ENCODE results near the gene SELENOF. TPM values are rescaled to one million over a fixed set of nuclear protein-coding genes. Genes with fewer than 3 reads are reported as not detected.

The SELENOF gene
- total and polyA plus RNA-seq, 2 donors from 2014 or later, result 207 to 239 TPM

GRCh38 chr1:86942042-86942441, 28.1 kb upstream of the SELENOF start:
- FAIRE-seq, result no peak

GRCh38 chr1:86940599-86940998, 26.7 kb upstream of the SELENOF start:
- H3K4me1 ChIP-seq (ENCODE audit: control insufficient read depth in 2 of 3, insufficient read depth in 2 of 3, low read depth in 1 of 3, low read length in 3 of 3), result no peaks in the 10 kb centered on the region
- H3K27me3 ChIP-seq (ENCODE audit: control insufficient read depth, insufficient read depth, low read length), result no peaks in the 10 kb centered on the region
- H3K4me3 ChIP-seq (ENCODE audit: low read length in 3 of 3), result no peak overlapping the region
- DNase-seq (no peak), FAIRE-seq (no peak)
- no peaks in the 10 kb centered on the region for H3K9me3 ChIP-seq (ENCODE audit: control insufficient read depth in 2 of 3, insufficient read depth in 1 of 3, low read length in 3 of 3)
- H3K36me3 ChIP-seq (ENCODE audit: control insufficient read depth in 2 of 3, insufficient read depth in 3 of 3, low read length in 3 of 3), result no peaks in the 10 kb centered on the region
- intact Hi-C loops (cut with DNase I), result no loop called here
- no peak overlapping the region for H3K27ac ChIP-seq (ENCODE audit: low read depth in 2 of 2, low read length in 2 of 2)
- H3K9ac ChIP-seq (ENCODE audit: low read length in 3 of 3), result no peak overlapping the region
- TF ChIP-seq CTCF (IDR thresholded peaks at IDR 0.05; ENCODE audit: borderline replicate concordance, extremely low read depth, insufficient read depth), result no peak

More at GRCh38 chr1:86942042-86942441, 28.1 kb upstream of the SELENOF start:
- H3K9me3 ChIP-seq (ENCODE audit: control insufficient read depth in 2 of 3, insufficient read depth in 1 of 3, low read length in 3 of 3), result no peaks in the 10 kb centered on the region
- no peak overlapping the region for H3K4me3 ChIP-seq (ENCODE audit: low read length in 3 of 3)
- no peaks in the 10 kb centered on the region for H3K36me3 ChIP-seq (ENCODE audit: control insufficient read depth in 2 of 3, insufficient read depth in 3 of 3, low read length in 3 of 3)
- no peaks in the 10 kb centered on the region for H3K4me1 ChIP-seq (ENCODE audit: control insufficient read depth in 2 of 3, insufficient read depth in 2 of 3, low read depth in 1 of 3, low read length in 3 of 3)
- no peaks in the 10 kb centered on the region for H3K27me3 ChIP-seq (ENCODE audit: control insufficient read depth, insufficient read depth, low read length)
- TF ChIP-seq CTCF (IDR thresholded peaks at IDR 0.05; ENCODE audit: borderline replicate concordance, extremely low read depth, insufficient read depth), result no peak
- H3K27ac ChIP-seq (ENCODE audit: low read depth in 2 of 2, low read length in 2 of 2), result no peak overlapping the region
- no peak overlapping the region for H3K9ac ChIP-seq (ENCODE audit: low read length in 3 of 3)
- no peak for DNase-seq
- intact Hi-C loops (cut with DNase I), result no loop called here

- no peaks in the 10 kb centered on the region for H3K27me3 ChIP-seq (ENCODE audit: control insufficient read depth, insufficient read depth, low read length)
- TF ChIP-seq CTCF (IDR thresholded peaks at IDR 0.05; ENCODE audit: borderline replicate concordance, extremely low read depth, insufficient read depth), result no peak
- H3K9ac ChIP-seq (ENCODE audit: low read length in 3 of 3), result no peak overlapping the region
- DNase-seq (no peak), FAIRE-seq (no peak)
- no peaks in the 10 kb centered on the region for H3K4me1 ChIP-seq (ENCODE audit: control insufficient read depth in 2 of 3, insufficient read depth in 2 of 3, low read depth in 1 of 3, low read length in 3 of 3)
- no peaks in the 10 kb centered on the region for H3K9me3 ChIP-seq (ENCODE audit: control insufficient read depth in 2 of 3, insufficient read depth in 1 of 3, low read length in 3 of 3)
- H3K27ac ChIP-seq (ENCODE audit: low read depth in 2 of 2, low read length in 2 of 2), result no peak overlapping the region
- no peak overlapping the region for H3K4me3 ChIP-seq (ENCODE audit: low read length in 3 of 3)
- intact Hi-C loops (cut with DNase I), result no loop called here
- no peaks in the 10 kb centered on the region for H3K36me3 ChIP-seq (ENCODE audit: control insufficient read depth in 2 of 3, insufficient read depth in 3 of 3, low read length in 3 of 3)
Observed at GRCh38 chr1:86939406-86939805, 25.5 kb upstream of the SELENOF start.

- Histone ChIP-seq H3K4me1 (ENCODE audit: control insufficient read depth in 2 of 3, insufficient read depth in 2 of 3, low read depth in 1 of 3, low read length in 3 of 3) (no peaks in the 10 kb centered on the region), H3K27ac (ENCODE audit: low read depth in 2 of 2, low read length in 2 of 2) (no peak overlapping the region), H3K9ac (ENCODE audit: low read length in 3 of 3) (no peak overlapping the region), H3K9me3 (ENCODE audit: control insufficient read depth in 2 of 3, insufficient read depth in 1 of 3, low read length in 3 of 3) (no peaks in the 10 kb centered on the region), H3K27me3 (ENCODE audit: control insufficient read depth, insufficient read depth, low read length) (no peaks in the 10 kb centered on the region), H3K4me3 (ENCODE audit: low read length in 3 of 3) (no peak overlapping the region), H3K36me3 (ENCODE audit: control insufficient read depth in 2 of 3, insufficient read depth in 3 of 3, low read length in 3 of 3) (no peaks in the 10 kb centered on the region)
- intact Hi-C loops (cut with DNase I), result no loop called here
- FAIRE-seq (no peak), DNase-seq (no peak)
- no peak for TF ChIP-seq CTCF (IDR thresholded peaks at IDR 0.05; ENCODE audit: borderline replicate concordance, extremely low read depth, insufficient read depth)
Observed at GRCh38 chr1:86938855-86939254, 24.9 kb upstream of the SELENOF start.

All from kidney (tissue), 14 donors.